ENCODE measurements around the gene AFG1L.
"Not testable (repeated sequence)": the region's sequence is repeated elsewhere in the genome, so short reads cannot be mapped to it uniquely, and the experiment has no call there.

The AFG1L gene

DNA sequence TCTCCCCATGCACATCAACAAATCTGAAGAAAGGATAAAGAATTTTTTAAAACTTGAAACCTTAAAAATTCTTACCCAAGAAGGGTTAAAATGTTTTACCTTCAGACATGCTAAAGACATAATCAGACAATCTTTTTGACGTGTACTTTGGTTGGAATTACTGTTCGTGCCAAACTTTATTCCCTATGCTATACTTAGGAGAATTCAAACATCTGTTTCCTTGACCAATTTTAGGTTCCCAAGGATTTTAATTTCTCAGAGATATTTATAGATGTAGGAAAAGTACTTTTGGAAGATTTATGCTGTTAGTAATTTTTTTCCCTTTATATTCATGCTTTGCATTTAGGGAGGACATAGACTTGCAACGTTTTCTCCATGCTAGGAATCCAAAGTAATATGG, 108.4 kb downstream of the AFG1L start:
- FAIRE-seq (no peak), DNase-seq (ENCODE audit: extremely low spot score, insufficient read length, low read depth) (no peak)

- FAIRE-seq (no peak), DNase-seq (ENCODE audit: extremely low spot score, insufficient read length, low read depth) (no peak)
Observed at GRCh38 chr6:108406943-108407342, 112.1 kb downstream of the AFG1L start.

DNA sequence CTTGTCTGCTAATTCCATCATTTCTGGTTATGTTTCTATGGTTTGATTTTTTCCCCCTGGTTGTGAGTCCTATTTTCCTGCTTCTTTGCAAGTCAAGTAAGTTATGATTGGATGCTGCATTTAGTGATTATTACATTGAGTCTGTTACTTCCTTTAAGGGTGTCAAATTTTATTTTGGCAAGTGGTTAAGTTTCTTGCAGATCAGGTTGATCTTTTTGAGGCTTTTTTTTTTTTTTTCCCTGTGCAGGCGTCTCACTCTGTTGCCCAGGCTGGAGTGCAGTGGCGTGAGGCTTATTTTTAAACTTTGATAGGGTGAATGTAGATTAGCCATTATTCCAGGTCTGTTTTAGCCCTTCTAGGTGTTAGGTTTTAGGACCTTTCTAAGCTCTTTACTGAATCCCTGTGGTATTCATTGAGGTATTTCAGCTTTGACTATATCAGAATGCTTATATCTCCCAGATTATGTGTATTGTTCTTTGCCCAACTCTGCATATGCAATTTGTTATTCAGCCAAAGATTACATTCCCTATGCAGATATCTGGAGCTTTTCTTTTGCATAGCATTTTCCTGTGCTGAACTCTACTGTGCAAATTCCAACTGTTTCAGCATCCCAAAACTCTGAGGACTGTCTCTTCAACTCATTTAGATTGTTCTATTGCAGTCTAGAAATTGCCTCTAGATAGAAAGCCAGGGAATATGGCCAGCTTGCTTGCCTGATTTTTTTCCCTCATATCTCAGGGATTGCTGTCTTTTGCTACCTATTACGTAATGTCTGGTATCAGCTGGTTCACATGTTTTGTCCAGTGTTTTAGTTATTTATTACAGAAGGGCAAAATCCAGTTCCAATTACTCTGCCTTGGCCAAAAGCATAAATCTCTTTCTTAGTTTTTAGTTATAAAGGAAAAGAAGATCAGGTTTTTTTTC, 113.3 kb downstream of the AFG1L start:
- no peak for FAIRE-seq
- DNase-seq (ENCODE audit: extremely low spot score, insufficient read length, low read depth) = no peak

- FAIRE-seq = no peak
Observed at GRCh38 chr6:108408861-108409260, 114.0 kb downstream of the AFG1L start.

DNA sequence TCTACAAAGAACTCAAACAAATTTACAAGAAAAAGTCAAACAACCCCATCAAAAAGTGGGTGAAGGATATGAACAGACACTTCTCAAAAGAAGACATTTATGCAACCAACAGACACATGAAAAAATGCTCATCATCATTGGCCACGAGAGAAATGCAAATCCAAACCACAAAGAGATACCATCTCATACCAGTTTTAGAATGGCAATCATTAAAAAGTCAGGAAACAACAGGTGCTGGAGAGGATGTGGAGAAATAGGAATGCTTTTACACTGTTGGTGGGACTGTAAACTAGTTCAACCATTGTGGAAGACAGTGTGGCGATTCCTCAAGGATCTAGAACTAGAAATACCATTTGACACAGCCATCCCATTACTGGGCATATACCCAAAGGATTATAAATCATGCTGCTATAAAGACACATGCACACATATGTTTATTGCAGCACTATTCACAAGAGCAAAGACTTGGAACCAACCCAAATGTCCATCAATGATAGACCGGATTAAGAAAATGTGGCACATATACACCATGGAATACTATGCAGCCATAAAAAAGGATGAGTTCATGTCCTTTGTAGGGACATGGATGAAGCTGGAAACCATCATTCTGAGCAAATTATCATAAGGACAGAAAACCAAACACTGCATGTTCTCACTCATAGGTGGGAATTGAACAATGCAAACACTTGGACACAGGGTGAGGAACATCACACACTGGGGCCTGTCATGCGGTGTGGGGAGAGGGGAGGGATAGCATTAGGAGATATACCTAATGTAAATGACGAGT, 121.4 kb downstream of the AFG1L start:
- FAIRE-seq = not testable (repeated sequence)

More at GRCh38 chr6:108408861-108409260, 114.0 kb downstream of the AFG1L start:
- DNase-seq (ENCODE audit: extremely low spot score, insufficient read length, low read depth) = no peak

GRCh38 chr6:108417027-108417426, 122.2 kb downstream of the AFG1L start:
- FAIRE-seq = no peak
- DNase-seq (ENCODE audit: extremely low spot score, insufficient read length, low read depth) = no peak

More for the DNA sequence above, 121.4 kb downstream of the AFG1L start:
- not testable (repeated sequence) for DNase-seq (ENCODE audit: extremely low spot score, insufficient read length, low read depth)

DNA sequence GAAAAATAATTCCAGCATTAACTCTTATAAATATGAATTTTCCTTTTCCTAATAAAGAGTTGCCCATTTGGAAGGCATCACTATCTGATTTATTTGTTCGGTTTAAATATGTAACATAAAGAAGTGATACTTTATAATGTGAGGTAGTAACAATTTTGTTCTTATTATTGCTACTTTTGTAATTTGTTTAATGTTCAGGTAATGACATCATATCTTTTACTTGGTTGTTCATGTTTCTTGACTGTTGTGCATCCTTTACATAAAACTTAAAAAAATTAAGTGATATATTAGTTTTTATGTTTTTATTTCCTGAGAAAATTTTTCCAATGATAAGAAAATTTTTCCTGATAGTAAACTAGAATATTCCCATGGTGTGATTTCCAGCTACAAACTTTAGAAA, 124.6 kb downstream of the AFG1L start:
- FAIRE-seq (no peak), DNase-seq (ENCODE audit: extremely low spot score, insufficient read length, low read depth) (no peak)

DNA sequence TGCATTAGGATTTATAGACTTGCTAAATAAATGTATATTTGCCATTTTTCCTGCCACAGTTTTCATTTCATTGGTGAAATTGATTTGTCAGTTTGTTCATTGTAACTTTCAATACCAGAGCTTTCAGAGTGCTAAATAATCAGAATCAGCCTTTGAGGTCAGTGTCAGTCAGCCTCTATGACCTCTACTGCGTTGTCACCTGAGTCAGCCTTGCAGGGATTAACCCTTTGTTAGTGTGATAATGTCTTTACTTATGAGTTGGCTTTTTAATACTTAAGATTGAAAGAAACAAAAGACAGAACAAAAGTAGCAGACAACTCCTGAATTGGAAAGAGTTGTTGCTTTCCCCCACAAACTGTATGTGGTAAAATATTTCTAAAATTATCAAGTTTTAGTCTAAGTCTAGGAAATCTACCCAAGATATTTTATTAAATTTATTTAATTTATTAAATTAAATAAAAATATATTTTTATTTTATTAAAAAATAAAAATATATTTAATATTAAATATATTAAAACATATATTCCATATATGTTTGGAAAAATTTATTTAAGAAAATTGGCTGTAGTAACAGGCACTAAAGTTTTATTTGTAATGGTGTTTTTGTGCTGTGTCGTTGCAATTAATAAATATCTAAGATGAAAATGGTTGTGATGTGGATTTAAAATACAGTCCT, 125.2 kb downstream of the AFG1L start:
- FAIRE-seq = no peak
- DNase-seq (ENCODE audit: extremely low spot score, insufficient read length, low read depth) = no peak

- FAIRE-seq (no peak), DNase-seq (ENCODE audit: extremely low spot score, insufficient read length, low read depth) (no peak)
Observed at GRCh38 chr6:108421366-108421765, 126.5 kb downstream of the AFG1L start.

GRCh38 chr6:108423982-108424705, 129.3 kb downstream of the AFG1L start:
- FAIRE-seq = no peak
- no peak for DNase-seq (ENCODE audit: extremely low spot score, insufficient read length, low read depth)

DNA sequence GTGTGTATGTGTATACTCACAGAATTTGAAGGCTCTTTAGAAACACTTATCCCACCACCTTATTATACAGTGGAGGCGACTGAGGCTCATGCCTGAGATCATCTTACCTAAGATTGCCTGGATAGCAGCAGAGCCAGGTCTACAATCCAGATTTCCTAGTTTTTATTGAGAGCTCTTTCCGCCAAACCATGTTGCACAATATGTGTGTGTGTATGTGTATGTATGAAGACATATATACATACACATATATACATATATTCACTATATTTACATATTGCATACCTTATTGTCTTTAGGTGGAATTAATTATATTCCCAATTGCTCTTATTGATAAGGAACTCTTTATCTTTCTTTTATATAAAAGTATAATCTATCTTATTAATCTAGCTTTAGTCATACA, 130.6 kb downstream of the AFG1L start:
- no peak for FAIRE-seq
- DNase-seq (ENCODE audit: extremely low spot score, insufficient read length, low read depth) = no peak

DNA sequence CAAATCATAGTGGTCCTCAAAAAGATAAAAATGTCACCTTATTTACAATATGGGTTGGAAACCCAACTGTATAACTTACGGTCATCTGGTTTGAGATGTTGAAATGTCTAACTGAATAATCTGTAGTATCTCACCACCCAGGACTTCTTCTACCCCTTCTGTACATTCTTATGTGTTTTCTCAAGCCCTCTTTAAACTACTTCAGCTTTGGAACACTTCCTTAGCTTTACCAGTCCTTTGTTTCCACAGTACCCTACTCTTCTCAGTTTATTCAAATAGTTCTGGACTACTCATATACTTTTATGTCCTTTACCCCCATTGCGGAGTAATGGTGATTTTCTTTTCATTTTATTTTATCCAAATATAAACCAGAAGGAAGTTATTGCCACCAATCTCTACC, 137.3 kb downstream of the AFG1L start:
- DNase-seq (ENCODE audit: extremely low spot score, insufficient read length, low read depth) = no peak
- no peak for FAIRE-seq

DNA sequence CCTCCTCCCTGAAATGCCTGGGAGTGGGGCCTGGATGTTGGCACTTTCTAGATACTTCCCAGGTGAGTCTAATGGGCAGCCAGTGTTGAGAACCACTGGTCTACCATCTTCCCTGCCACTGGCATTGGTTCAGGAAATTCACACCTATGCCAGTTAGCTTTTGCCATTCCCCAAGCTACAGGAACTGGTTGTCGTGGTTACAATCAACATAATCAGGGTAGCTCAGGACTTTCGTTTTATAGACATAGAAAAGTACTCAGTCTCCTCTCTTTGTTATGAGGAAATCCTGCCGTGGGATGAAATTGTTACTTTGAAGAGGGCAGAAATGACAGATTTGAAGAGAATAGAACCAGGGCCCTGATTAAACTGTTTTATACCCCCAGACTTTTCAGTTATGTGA, 137.9 kb downstream of the AFG1L start:
- FAIRE-seq (no peak), DNase-seq (ENCODE audit: extremely low spot score, insufficient read length, low read depth) (no peak)

DNA sequence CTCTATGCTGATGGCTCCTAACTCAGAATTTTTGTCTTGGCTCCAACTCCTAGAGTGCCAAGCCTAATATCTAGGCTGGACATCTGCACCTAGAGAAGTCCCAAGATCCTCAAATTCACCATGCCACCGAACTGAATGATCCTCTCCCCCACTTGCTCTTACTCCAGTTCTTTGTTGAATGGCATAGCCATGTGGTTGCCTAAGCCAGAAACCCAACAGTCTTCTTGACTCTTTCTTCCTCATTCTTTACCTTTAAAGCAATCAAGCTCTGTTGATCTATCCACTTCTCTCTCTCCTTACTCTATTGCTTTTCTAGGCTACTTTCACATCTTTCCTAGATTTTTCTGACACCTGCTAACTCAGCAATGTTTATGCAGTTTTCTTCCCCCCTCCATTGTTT, 139.4 kb downstream of the AFG1L start:
- no peak for DNase-seq (ENCODE audit: extremely low spot score, insufficient read length, low read depth)
- no peak for FAIRE-seq

GRCh38 chr6:108435391-108435790, 140.5 kb downstream of the AFG1L start:
- DNase-seq (ENCODE audit: extremely low spot score, insufficient read length, low read depth) (no peak), FAIRE-seq (no peak)

DNA sequence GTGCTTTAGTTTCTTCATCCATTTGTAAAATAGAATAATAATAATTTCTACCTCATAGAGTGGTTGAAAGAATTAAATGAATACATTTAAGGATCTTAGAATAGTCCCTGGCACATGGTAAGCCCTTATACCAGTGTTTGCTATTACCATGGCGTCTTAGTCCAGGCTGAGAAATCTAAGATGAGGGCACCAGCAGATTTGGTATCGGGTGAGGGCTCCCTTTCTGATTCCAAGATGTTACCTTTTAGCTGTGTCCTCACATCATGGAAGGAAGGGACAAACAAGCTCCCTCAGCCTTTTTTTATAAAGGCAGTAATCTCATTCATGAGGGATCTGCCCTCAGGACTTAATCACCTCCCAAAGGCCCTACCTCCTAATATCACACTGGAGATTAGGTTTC, 141.9 kb downstream of the AFG1L start:
- DNase-seq (ENCODE audit: extremely low spot score, insufficient read length, low read depth) = no peak

DNA sequence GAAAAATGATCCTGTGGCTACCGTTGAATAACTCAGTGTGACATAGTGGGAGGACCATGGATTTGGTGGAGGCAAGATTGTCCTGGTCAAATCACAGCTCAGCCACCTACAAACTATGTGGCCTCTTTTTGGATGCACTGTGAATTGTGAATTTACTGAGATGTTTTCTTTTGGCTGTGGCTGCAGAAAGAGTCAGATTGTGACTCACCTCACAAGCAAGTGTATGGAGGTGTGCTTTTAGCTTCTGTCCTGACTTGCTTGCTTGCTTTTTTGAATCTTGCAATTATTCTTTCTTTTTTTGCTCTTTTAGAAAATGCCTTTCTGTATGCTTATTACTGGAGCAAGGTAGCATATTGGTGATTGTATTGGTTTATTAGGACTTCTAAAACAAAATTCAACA, 143.0 kb downstream of the AFG1L start:
- DNase-seq (ENCODE audit: extremely low spot score, insufficient read length, low read depth) = no peak
- FAIRE-seq = no peak

More for the DNA sequence above, 141.9 kb downstream of the AFG1L start:
- no peak for FAIRE-seq

GRCh38 chr6:108438918-108439317, 144.1 kb downstream of the AFG1L start:
- no peak for DNase-seq (ENCODE audit: extremely low spot score, insufficient read length, low read depth)
- no peak for FAIRE-seq

DNA sequence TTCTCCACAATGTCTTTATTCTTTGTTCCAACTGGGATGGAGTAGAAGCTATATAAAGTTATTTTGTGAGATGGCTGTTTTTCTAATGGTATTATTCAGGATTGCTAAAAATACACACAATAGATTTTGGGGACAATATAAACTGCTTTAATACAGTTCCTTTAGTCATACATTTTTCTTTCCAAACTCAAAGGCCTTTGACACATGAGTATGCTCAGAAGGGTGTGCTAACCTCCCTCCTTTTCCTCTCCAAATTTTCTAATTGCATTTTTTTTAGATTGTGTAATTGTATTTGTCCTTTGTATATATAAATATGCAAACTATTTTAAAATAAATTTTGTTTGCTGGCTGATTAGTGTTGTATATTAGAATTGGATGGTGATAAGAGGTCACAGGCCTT, 146.3 kb downstream of the AFG1L start:
- DNase-seq (ENCODE audit: extremely low spot score, insufficient read length, low read depth) = no peak
- no peak for FAIRE-seq
